SK-N-SH (cell line): ENCODE results near the gene AK3.

Experiments
- EZH2phosphoT487 ChIP-seq: fragments of 200-600 bp; sonication (generic); IDR thresholded peaks from 2 replicates; pipeline ENCODE4 v1.6.1; 2017; ENCODE audit warnings: low read depth, mixed run types, mild to moderate bottlenecking, antibody characterized with exemption, moderate library complexity, borderline replicate concordance
- NRF1 ChIP-seq: IDR thresholded peaks from 2 replicates; pipeline ENCODE4 v1.6.1; 2012; ENCODE audit warnings: low read depth, mild to moderate bottlenecking, low read length
- POLR2AphosphoS5 ChIP-seq: IDR thresholded peaks from 2 replicates; pipeline ENCODE4 v1.6.1; 2012; ENCODE audit warnings: low read depth, low read length
- REST ChIP-seq: IDR thresholded peaks from 2 replicates; pipeline ENCODE4 v1.6.1; 2012; ENCODE audit warnings: mild to moderate bottlenecking, low read depth, low read length, moderate library complexity
- RFX5 ChIP-seq: IDR thresholded peaks from 2 replicates; pipeline ENCODE4 v1.6.1; 2012; ENCODE audit warnings: mild to moderate bottlenecking, improper control_type of control experiment, low read length
- TF ChIP-seq, protein P1 (sequence below): fragments of 200-600 bp; sonication (generic); IDR thresholded peaks from 2 replicates; pipeline ENCODE4 v1.6.1; 2017; ENCODE audit warnings: antibody characterized with exemption, mild to moderate bottlenecking, moderate library complexity
- TF ChIP-seq, protein P2 (sequence below): IDR thresholded peaks from 2 replicates; pipeline ENCODE4 v1.4.0; 2012; ENCODE audit warnings: low read depth

- TF ChIP-seq, protein P1, sequence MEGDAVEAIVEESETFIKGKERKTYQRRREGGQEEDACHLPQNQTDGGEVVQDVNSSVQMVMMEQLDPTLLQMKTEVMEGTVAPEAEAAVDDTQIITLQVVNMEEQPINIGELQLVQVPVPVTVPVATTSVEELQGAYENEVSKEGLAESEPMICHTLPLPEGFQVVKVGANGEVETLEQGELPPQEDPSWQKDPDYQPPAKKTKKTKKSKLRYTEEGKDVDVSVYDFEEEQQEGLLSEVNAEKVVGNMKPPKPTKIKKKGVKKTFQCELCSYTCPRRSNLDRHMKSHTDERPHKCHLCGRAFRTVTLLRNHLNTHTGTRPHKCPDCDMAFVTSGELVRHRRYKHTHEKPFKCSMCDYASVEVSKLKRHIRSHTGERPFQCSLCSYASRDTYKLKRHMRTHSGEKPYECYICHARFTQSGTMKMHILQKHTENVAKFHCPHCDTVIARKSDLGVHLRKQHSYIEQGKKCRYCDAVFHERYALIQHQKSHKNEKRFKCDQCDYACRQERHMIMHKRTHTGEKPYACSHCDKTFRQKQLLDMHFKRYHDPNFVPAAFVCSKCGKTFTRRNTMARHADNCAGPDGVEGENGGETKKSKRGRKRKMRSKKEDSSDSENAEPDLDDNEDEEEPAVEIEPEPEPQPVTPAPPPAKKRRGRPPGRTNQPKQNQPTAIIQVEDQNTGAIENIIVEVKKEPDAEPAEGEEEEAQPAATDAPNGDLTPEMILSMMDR: no peak
- TF ChIP-seq POLR2AphosphoS5 (no peak), EZH2phosphoT487 (no peak), RFX5 (no peak), REST (no peak), NRF1 (no peak)
- TF ChIP-seq, protein P2, sequence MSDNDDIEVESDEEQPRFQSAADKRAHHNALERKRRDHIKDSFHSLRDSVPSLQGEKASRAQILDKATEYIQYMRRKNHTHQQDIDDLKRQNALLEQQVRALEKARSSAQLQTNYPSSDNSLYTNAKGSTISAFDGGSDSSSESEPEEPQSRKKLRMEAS: no peak
These were observed 15.1 kb downstream of the AK3 start for GRCh38 chr9:4725706-4726442.
